ENCODE data around the gene TACR1.

TACR1 gene

DNA sequence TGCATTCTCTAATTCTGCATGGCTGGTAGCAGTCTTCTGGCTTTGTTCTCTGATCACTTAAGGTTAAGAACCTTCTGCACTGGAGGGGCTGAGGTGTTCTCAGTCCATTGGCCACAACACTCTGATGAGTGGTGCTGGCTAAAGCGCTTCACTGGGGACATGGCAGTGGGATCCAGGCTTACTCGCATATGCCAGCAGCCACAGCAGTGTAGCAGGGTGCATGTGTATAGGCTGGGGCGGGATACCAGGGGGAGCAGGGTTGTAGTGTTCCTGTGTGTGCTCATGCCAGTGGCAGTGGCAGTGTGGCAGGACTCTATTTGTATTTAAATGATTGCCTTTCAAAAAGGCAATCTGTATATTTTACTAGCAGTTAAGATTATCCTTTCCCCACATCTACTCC, 11.1 kb upstream of the TACR1 start:
- Histone ChIP-seq H3K4me3 (no peak overlapping the region), H3K27ac (no peak overlapping the region)
- no peak for DNase-seq (ENCODE audit: low spot score)
- TF ChIP-seq, protein P1, sequence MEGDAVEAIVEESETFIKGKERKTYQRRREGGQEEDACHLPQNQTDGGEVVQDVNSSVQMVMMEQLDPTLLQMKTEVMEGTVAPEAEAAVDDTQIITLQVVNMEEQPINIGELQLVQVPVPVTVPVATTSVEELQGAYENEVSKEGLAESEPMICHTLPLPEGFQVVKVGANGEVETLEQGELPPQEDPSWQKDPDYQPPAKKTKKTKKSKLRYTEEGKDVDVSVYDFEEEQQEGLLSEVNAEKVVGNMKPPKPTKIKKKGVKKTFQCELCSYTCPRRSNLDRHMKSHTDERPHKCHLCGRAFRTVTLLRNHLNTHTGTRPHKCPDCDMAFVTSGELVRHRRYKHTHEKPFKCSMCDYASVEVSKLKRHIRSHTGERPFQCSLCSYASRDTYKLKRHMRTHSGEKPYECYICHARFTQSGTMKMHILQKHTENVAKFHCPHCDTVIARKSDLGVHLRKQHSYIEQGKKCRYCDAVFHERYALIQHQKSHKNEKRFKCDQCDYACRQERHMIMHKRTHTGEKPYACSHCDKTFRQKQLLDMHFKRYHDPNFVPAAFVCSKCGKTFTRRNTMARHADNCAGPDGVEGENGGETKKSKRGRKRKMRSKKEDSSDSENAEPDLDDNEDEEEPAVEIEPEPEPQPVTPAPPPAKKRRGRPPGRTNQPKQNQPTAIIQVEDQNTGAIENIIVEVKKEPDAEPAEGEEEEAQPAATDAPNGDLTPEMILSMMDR (IDR thresholded peaks at IDR 0.05), result no peak

DNA sequence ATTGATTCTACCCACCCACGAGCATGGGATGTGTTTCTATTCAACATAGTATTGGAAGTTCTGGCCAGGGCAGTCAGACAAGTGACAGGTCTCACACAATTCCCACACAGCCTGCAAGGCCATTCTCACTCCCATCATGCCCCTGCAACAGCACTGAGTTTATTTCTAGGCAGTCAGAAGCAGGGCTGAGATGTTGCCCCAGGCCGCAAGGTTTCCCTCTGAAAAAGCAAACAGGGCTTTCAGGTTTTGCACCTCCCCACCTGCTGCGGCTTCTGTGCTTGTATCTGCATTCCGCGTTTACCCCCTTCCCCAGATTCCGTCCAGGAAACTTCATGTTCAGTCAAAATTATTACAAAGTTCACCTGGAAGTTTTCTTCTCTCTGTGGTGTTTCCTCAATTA, 9.4 kb upstream of the TACR1 start:
- TF ChIP-seq, protein P1 (IDR thresholded peaks at IDR 0.05), result no peak
- Histone ChIP-seq H3K4me3 (no peak overlapping the region), H3K27ac (no peak overlapping the region)
- no peak for DNase-seq (ENCODE audit: low spot score)

DNA sequence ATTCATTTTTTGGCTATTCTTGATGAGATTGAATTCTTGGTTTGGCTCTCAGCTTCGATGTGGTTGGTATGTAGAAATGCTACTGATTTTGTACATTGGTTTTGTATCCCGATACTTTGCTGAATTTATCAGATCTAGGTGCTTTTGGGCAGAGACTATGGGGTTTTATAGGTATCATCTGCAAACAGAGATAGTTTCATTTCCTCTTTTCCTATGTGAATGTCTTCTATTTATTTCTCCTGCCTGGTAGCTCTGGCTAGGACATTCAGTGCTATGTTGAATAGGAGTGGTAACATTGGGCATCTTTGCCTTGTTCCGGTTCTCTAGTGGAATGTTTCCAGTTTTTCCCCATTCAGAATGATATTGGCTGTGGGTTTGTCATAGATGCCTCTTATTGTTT, 5.5 kb upstream of the TACR1 start:
- Histone ChIP-seq H3K27ac (no peak overlapping the region), H3K4me3 (no peak overlapping the region)
- no peak for DNase-seq (ENCODE audit: low spot score)
- TF ChIP-seq, protein P1 (IDR thresholded peaks at IDR 0.05), result no peak

DNA sequence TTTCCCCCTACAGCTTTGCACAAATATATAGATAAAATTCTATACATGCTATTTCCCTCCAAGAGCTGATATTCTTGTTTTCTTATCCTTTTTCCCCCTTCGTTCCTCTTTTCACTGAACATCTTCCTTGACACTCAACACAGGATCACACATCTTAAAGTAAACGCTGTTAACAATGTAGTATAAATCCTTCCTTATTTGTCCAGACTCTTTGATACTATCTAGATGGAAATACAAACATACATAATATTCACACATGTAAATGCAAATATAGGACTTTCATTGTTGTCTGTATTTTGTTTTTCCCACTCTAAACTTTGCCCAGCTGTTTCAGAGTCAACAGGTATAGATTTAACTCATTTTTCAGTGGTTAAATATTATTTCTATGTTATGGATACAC, 3.0 kb upstream of the TACR1 start:
- Histone ChIP-seq H3K27ac (no peak overlapping the region), H3K4me3 (no peak overlapping the region)
- TF ChIP-seq, protein P1 (IDR thresholded peaks at IDR 0.05), result no peak
- DNase-seq (ENCODE audit: low spot score), result no peak

DNA sequence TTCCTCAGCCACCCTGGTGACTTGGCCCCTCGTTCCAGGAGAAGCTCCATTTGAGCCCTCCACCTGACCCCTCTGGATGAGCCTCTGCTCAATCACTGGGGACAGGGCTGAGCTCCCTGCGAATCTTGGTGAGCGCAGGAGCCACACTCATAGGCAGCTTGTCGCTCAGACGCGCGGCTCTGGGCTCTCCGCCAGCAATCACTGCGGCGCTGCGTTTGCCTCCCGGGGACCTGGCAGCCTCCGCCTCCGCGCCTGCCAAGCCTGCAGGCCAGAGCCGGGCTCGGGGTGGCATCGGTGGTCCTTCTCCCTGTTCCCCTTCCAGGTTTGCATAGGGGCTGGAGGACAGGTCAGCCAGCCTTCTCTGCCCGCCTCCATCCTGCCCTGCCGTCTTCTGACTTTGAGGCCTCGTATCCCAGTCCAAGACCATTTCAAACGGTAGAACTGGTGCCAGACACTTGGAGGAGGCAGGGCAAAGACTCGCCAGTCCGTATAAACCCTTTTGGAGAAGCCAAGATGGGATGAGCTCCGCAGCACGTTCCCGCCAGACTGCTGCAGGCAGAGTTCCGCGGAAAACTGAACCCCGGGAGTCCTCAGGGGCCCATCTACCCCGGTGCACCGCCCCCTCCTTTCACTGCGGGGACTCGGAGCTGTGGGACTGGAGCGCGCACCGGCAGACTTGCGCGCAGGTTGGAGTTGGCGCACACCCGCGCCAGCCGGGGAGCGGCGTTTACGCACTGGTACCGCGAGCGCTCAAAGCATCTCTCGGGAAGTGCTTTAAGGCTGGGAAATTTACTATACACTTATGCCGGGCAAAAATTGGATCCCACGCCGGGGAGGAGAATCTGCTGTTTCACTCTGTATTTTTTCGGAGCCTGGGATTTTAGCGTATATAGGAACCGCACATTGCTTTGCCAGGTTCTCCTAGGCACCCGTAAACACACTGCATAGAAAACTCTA, 1.1 kb upstream of the TACR1 start:
- TF ChIP-seq, protein P1 (IDR thresholded peaks at IDR 0.05), result no peak
- DNase-seq (ENCODE audit: low spot score), result no peak
- H3K4me3 ChIP-seq, result peak overlapping the region; percentile 67
- H3K27ac ChIP-seq, result no peak overlapping the region

DNA sequence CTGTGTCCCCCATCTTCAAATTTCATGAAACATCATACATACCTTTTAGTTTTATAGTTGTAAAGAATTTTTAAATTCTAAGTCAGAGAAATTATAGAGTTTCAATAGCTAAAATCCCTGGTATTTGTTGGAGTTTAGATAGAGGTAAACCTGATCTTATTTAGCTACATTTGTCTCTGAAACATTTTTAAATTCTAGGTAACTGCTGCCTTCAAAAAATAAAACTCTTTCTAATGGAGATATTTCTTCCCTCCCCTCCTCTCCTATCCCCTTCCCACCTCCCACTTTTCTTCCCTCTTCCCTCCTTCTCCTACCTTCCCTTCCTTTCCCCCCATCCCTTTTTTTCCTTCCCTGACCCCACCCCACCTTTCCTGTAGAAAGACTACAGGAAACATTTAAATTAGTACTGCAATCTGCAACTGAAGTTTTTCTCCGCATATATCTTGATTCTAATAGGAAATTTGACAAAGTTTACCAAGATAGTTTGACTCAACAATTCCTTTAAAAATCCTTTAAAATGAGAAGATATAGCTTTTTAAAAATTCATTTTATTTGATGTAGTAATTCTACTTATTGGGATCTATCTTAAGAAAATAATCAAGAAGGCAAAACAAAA, 4.1 kb downstream of the TACR1 start:
- TF ChIP-seq, protein P1 (IDR thresholded peaks at IDR 0.05), result no peak
- Histone ChIP-seq H3K27ac (no peak overlapping the region), H3K4me3 (no peak overlapping the region)
- no peak for DNase-seq (ENCODE audit: low spot score)
